DND-41 (cell line): ENCODE results near the gene FGF2.

ENCODE experiments used
- ATAC-seq: fragments of 200-7000 bp; cut with Tn5 transposase; 3 replicates; pipeline ENCODE4 v1.9.1; 2021; ENCODE audit warnings: low read depth; ENCODE audit not compliant: insufficient read depth
- DNase-seq: peaks from one replicate; pipeline ENCODE4 v3.0.0-alpha.2; 2020
- H2AFZ ChIP-seq: 2 replicates; pipeline ENCODE4 v1.6.0; 2012; ENCODE audit warnings: low read depth, low read length
- H3K27ac ChIP-seq: 2 replicates; pipeline ENCODE4 v1.5.1; 2012; ENCODE audit warnings: low read length, inconsistent platforms
- H3K27me3 ChIP-seq: fragments of 200-600 bp; sonication (generic); 2 replicates; pipeline ENCODE4 v1.6.0; 2012; ENCODE audit warnings: low read length, mild to moderate bottlenecking, inconsistent platforms; ENCODE audit not compliant: insufficient read depth, poor library complexity
- H3K36me3 ChIP-seq: 2 replicates; pipeline ENCODE4 v1.5.1; 2012; ENCODE audit warnings: low read length, inconsistent platforms; ENCODE audit not compliant: insufficient read depth
- H3K4me1 ChIP-seq: 2 replicates; pipeline ENCODE4 v1.5.1; 2012; ENCODE audit warnings: mild to moderate bottlenecking, low read length; ENCODE audit not compliant: insufficient read depth
- H3K4me2 ChIP-seq: 2 replicates; pipeline ENCODE4 v1.6.0; 2012; ENCODE audit warnings: mild to moderate bottlenecking, moderate library complexity, low read length, inconsistent platforms; ENCODE audit not compliant: insufficient read depth
- H3K4me3 ChIP-seq, 2 experiments: fragments of 200-600 bp in 1 of 2; shearing (Covaris generic) in 1 of 2; 2 replicates each; pipeline ENCODE4 v1.5.1; 2012 to 2016; ENCODE audit warnings: inconsistent platforms in 2 of 2, low read length in 2 of 2, mild to moderate bottlenecking in 2 of 2, low read depth in 1 of 2, moderate library complexity in 1 of 2
- H3K79me2 ChIP-seq: 2 replicates; pipeline ENCODE4 v1.6.0; 2012; ENCODE audit warnings: low read length, inconsistent platforms; ENCODE audit not compliant: insufficient read depth
- H3K9ac ChIP-seq: 2 replicates; pipeline ENCODE4 v1.6.0; 2012; ENCODE audit warnings: low read depth, mild to moderate bottlenecking, inconsistent platforms, low read length, moderate library complexity
- H3K9me3 ChIP-seq: 2 replicates; pipeline ENCODE4 v1.5.1; 2012; ENCODE audit warnings: low read length, moderate library complexity, mild to moderate bottlenecking, inconsistent platforms; ENCODE audit not compliant: insufficient read depth, severe bottlenecking
- H4K20me1 ChIP-seq: 2 replicates; pipeline ENCODE4 v1.6.0; 2012; ENCODE audit warnings: low read length; ENCODE audit not compliant: insufficient read depth
- CTCF ChIP-seq: IDR thresholded peaks from 2 replicates; pipeline ENCODE4 v1.5.1; 2012; ENCODE audit warnings: borderline replicate concordance, low read length, moderate library complexity, mild to moderate bottlenecking; ENCODE audit not compliant: poor library complexity, severe bottlenecking; ENCODE audit errors: extremely low read depth
- EZH2 ChIP-seq: IDR thresholded peaks from 3 replicates; pipeline ENCODE4 v1.6.1; 2012; ENCODE audit warnings: borderline replicate concordance, low read depth, mild to moderate bottlenecking, moderate library complexity, low read length, inconsistent platforms; ENCODE audit not compliant: severe bottlenecking

The FGF2 gene

GRCh38 chr4:122889726-122890125 lies 63.1 kb downstream of the FGF2 start:
- Histone ChIP-seq H3K27me3 (no peaks in the 10 kb centered on the region), H3K4me1 (no peaks in the 10 kb centered on the region), H3K79me2 (no peaks in the 10 kb centered on the region), H3K4me2 (no peak overlapping the region), H3K27ac (no peak overlapping the region), H2AFZ (no peak overlapping the region), H4K20me1 (no peaks in the 10 kb centered on the region), H3K9ac (no peak overlapping the region), H3K9me3 (no peaks in the 10 kb centered on the region), H3K4me3 (no peak overlapping the region), H3K36me3 (peaks cover 17% of the 10 kb centered on the region; the same call in 1 of the 2 replicates)
- no peak for TF ChIP-seq EZH2
- DNase-seq (no peak), ATAC-seq (no peak)

GRCh38 chr4:122890147-122890795 lies 63.6 kb downstream of the FGF2 start:
- Histone ChIP-seq H3K27me3 (no peaks in the 10 kb centered on the region), H3K79me2 (no peaks in the 10 kb centered on the region), H4K20me1 (no peaks in the 10 kb centered on the region), H3K4me2 (no peak overlapping the region), H3K9me3 (no peaks in the 10 kb centered on the region), H3K27ac (no peak overlapping the region), H2AFZ (no peak overlapping the region), H3K4me3 (no peak overlapping the region), H3K4me1 (no peaks in the 10 kb centered on the region), H3K36me3 (peaks cover 17% of the 10 kb centered on the region; the same call in 1 of the 2 replicates), H3K9ac (no peak overlapping the region)
- TF ChIP-seq CTCF (no peak), EZH2 (no peak)
- DNase-seq (no peak), ATAC-seq (no peak)

- no peaks in the 10 kb centered on the region for H3K27me3 ChIP-seq
- H3K27ac ChIP-seq, result no peak overlapping the region
- H2AFZ ChIP-seq, result no peak overlapping the region
- no peaks in the 10 kb centered on the region for H4K20me1 ChIP-seq
- H3K4me1 ChIP-seq, result no peaks in the 10 kb centered on the region
- ATAC-seq (no peak), DNase-seq (no peak)
- no peak overlapping the region for H3K4me2 ChIP-seq
- H3K79me2 ChIP-seq, result no peaks in the 10 kb centered on the region
- H3K4me3 ChIP-seq, result no peak overlapping the region
- H3K9me3 ChIP-seq, result no peaks in the 10 kb centered on the region
- peaks cover 17% of the 10 kb centered on the region; the same call in 1 of the 2 replicates for H3K36me3 ChIP-seq
- no peak overlapping the region for H3K9ac ChIP-seq
- TF ChIP-seq EZH2, result no peak
- TF ChIP-seq CTCF, result no peak
These were observed 68.2 kb downstream of the FGF2 start for GRCh38 chr4:122894827-122895226.

- peaks cover 17% of the 10 kb centered on the region; the same call in 1 of the 2 replicates for H3K36me3 ChIP-seq
These were observed 68.8 kb downstream of the FGF2 start for GRCh38 chr4:122895336-122895995.

More at GRCh38 chr4:122895336-122895995, 68.8 kb downstream of the FGF2 start:
- DNase-seq (no peak), ATAC-seq (no peak)
- no peak overlapping the region for H3K4me2 ChIP-seq
- no peak overlapping the region for H2AFZ ChIP-seq
- H3K9ac ChIP-seq, result no peak overlapping the region
- TF ChIP-seq EZH2, result no peak
- TF ChIP-seq CTCF, result no peak
- no peaks in the 10 kb centered on the region for H3K9me3 ChIP-seq
- H3K27me3 ChIP-seq, result no peaks in the 10 kb centered on the region
- H3K27ac ChIP-seq, result no peak overlapping the region
- no peaks in the 10 kb centered on the region for H4K20me1 ChIP-seq
- no peaks in the 10 kb centered on the region for H3K79me2 ChIP-seq
- no peak overlapping the region for H3K4me3 ChIP-seq
- H3K4me1 ChIP-seq, result no peaks in the 10 kb centered on the region
